Endothelial cell of umbilical vein (primary cell): Measurements from ENCODE around the gene CYP2A6. TPM values are rescaled to one million over a fixed set of nuclear protein-coding genes. Genes with fewer than 3 reads are reported as not detected.
A peak's percentile ranks its signal among the peaks of the same experiment; 100 is the strongest.

Experiments used
- BruUV-seq: library from RNA; stranded (reverse); fragments of 400-500 nt; replicated peaks from 2 replicates; lab custom pipeline; 2021; lab: Mats Ljungman, UMichigan
- CTCF ChIA-PET: fragments of 300-600, 350-600 bp; sonication (Branson Sonifier 250); formaldehyde crosslinking; loops from one replicate; lab custom pipeline; 2021; ENCODE audit warnings: antibody characterized with exemption, inconsistent platforms; lab: Charles Lee
- POLR2A ChIA-PET: fragments of 300-600, 350-600 bp; sonication (Branson Sonifier 250); formaldehyde crosslinking; loops from one replicate; lab custom pipeline; 2021; ENCODE audit warnings: antibody characterized with exemption, inconsistent platforms; lab: Charles Lee
- DNase-seq: peaks from one replicate; pipeline ENCODE4 v3.0.0-alpha.2; 2011; ENCODE audit warnings: low read depth, low spot score
- FAIRE-seq: peaks from 2 replicates; lab custom pipeline; 2011; peaks lifted over from hg19 to GRCh38; lab: Jason Lieb, UNC
- H2AFZ ChIP-seq: 2 replicates; pipeline ENCODE4 v1.6.0; 2012; ENCODE audit warnings: low read depth, low read length, control low read depth, inconsistent platforms
- H3K27ac ChIP-seq: 2 replicates; pipeline ENCODE4 v1.5.1; 2011; ENCODE audit warnings: low read depth, mild to moderate bottlenecking, control low read depth, low read length, moderate library complexity; ENCODE audit not compliant: insufficient read depth
- H3K27me3 ChIP-seq, 2 experiments: 2 replicates each; pipeline versions ENCODE4 v1.6.0 to v1.6.1; 2011; ENCODE audit warnings: low read length in 2 of 2, mixed read lengths in 1 of 2; ENCODE audit not compliant: control insufficient read depth in 2 of 2, insufficient read depth in 2 of 2
- H3K36me3 ChIP-seq, 2 experiments: 2 replicates in 1 of 2; 3 replicates in 1 of 2; pipeline ENCODE4 v1.5.1; 2011; ENCODE audit warnings: low read length in 2 of 2, mild to moderate bottlenecking in 1 of 2, moderate library complexity in 1 of 2; ENCODE audit not compliant: control insufficient read depth in 2 of 2, insufficient read depth in 2 of 2; ENCODE audit errors: extremely low read depth in 1 of 2
- H3K4me1 ChIP-seq: 3 replicates; pipeline ENCODE4 v1.5.1; 2011; ENCODE audit warnings: mild to moderate bottlenecking, low read length; ENCODE audit not compliant: control insufficient read depth, insufficient read depth; ENCODE audit errors: extremely low read depth
- H3K4me2 ChIP-seq: 2 replicates; pipeline ENCODE4 v1.6.1; 2011; ENCODE audit warnings: low read length, control low read depth, mixed read lengths; ENCODE audit not compliant: insufficient read depth
- H3K4me3 ChIP-seq, 3 experiments: fragments of 200-600 bp in 1 of 3; sonication (generic), shearing (Covaris generic) in 1 of 3; replicated peaks in 1 of 3; 2 replicates each; pipeline ENCODE4 v1.5.1; 2011 to 2016; ENCODE audit warnings: control low read depth in 3 of 3, low read length in 3 of 3, mild to moderate bottlenecking in 2 of 3, inconsistent platforms in 1 of 3, low read depth in 1 of 3, moderate library complexity in 1 of 3; ENCODE audit not compliant: insufficient read depth in 1 of 3
- H3K79me2 ChIP-seq: 2 replicates; pipeline ENCODE4 v1.6.0; 2012; ENCODE audit warnings: low read length, inconsistent platforms; ENCODE audit not compliant: control insufficient read depth, insufficient read depth
- H3K9ac ChIP-seq: replicated peaks from 2 replicates; pipeline ENCODE3; 2011; ENCODE audit warnings: low read length, control low read depth; ENCODE audit not compliant: insufficient read depth; ENCODE audit errors: extremely low read depth
- H3K9me1 ChIP-seq: replicated peaks from 3 replicates; pipeline ENCODE4 v1.6.0; 2011; ENCODE audit warnings: mild to moderate bottlenecking, low read length; ENCODE audit not compliant: control insufficient read depth, insufficient read depth; ENCODE audit errors: extremely low read depth
- H3K9me3 ChIP-seq: replicated peaks from 2 replicates; pipeline ENCODE4 v1.5.1; 2012; ENCODE audit warnings: low read length, inconsistent platforms; ENCODE audit not compliant: control insufficient read depth, insufficient read depth
- H4K20me1 ChIP-seq: replicated peaks from 2 replicates; pipeline ENCODE3; 2011; ENCODE audit warnings: mild to moderate bottlenecking, low read length; ENCODE audit not compliant: control insufficient read depth, insufficient read depth; ENCODE audit errors: extremely low read depth
- EZH2 ChIP-seq: IDR thresholded peaks from 2 replicates; pipeline ENCODE4 v1.6.1; 2012; ENCODE audit warnings: borderline replicate concordance, low read depth, mild to moderate bottlenecking, moderate library complexity, low read length, inconsistent platforms; ENCODE audit not compliant: severe bottlenecking
- FOS ChIP-seq: IDR thresholded peaks from 2 replicates; pipeline ENCODE4 v1.6.1; 2011; ENCODE audit warnings: mild to moderate bottlenecking, low read length, moderate library complexity, borderline replicate concordance; ENCODE audit not compliant: insufficient read depth
- GATA2 ChIP-seq: IDR thresholded peaks from 2 replicates; pipeline ENCODE4 v1.7.0; 2011; ENCODE audit warnings: low read depth, mild to moderate bottlenecking, moderate library complexity, mixed read lengths, low read length; ENCODE audit not compliant: insufficient read length, insufficient read depth
- JUN ChIP-seq: IDR thresholded peaks from 2 replicates; pipeline ENCODE4 v1.6.1; 2011; ENCODE audit warnings: borderline replicate concordance, low read depth; ENCODE audit not compliant: insufficient read length, insufficient read depth
- MAX ChIP-seq: IDR thresholded peaks from 2 replicates; pipeline ENCODE4 v1.6.1; 2011; ENCODE audit not compliant: insufficient read depth, insufficient read length
- MYC ChIP-seq: IDR thresholded peaks from one replicate; pipeline ENCODE4 v1.6.1; 2011; ENCODE audit warnings: mild to moderate bottlenecking, low read depth, low read length
- POLR2A ChIP-seq: IDR thresholded peaks from 2 replicates; pipeline ENCODE4 v1.6.1; 2012; ENCODE audit warnings: low read depth, mild to moderate bottlenecking, control low read depth, low read length
- POLR2AphosphoS5 ChIP-seq: IDR thresholded peaks from 2 replicates; pipeline ENCODE4 v1.6.1; 2012; ENCODE audit warnings: low read depth, mild to moderate bottlenecking, control low read depth, low read length, moderate library complexity; ENCODE audit not compliant: insufficient read depth
- dilution Hi-C: fragments of 300-500 bp; cut with MboI; formaldehyde crosslinking; loops from one replicate; pipeline ENCODE4 v1.15.0; 2019; ENCODE audit warnings: low sequenced_read_pairs; ENCODE audit not compliant: extremely low pct_ligation_motif_present
- intact Hi-C: fragments of 100-400 bp; cut with micrococcal nuclease; formaldehyde crosslinking; loops from one replicate; pipeline ENCODE4 v1.10.0; 2022
- polyA plus RNA-seq, 4 experiments: library from polyadenylated mRNA; depleted of rRNA in 3 of 4; stranded (reverse) in 3 of 4; unstranded in 1 of 4; fragments of >200 nt; gene quantifications; 2 replicates each; pipeline versions ENCODE4 v1.2.1 to v1.2.3, GENCODE V29; 2011 to 2012; ENCODE audit warnings: missing spikeins in 1 of 4
- total RNA-seq: library from RNA; stranded (reverse); gene quantifications from 2 replicates; pipeline ENCODE4 v1.2.3, GENCODE V29; 2021
- TF ChIP-seq, protein P1 (sequence below), 2 donors: IDR thresholded peaks; 1 replicate in 1 of 2; 2 replicates in 1 of 2; pipeline ENCODE4 v1.5.1; 2011; ENCODE audit warnings: low read length in 2 of 2, mild to moderate bottlenecking in 2 of 2, moderate library complexity in 2 of 2, control low read depth in 1 of 2, inconsistent platforms in 1 of 2, low read depth in 1 of 2; ENCODE audit not compliant: insufficient read depth in 1 of 2; ENCODE audit errors: extremely low read depth in 1 of 2

CYP2A6 gene
- total and polyA plus RNA-seq, 2 donors (not counting 3 experiments of a cell fraction or from before 2014, with no cell fraction given): not detected

DNA sequence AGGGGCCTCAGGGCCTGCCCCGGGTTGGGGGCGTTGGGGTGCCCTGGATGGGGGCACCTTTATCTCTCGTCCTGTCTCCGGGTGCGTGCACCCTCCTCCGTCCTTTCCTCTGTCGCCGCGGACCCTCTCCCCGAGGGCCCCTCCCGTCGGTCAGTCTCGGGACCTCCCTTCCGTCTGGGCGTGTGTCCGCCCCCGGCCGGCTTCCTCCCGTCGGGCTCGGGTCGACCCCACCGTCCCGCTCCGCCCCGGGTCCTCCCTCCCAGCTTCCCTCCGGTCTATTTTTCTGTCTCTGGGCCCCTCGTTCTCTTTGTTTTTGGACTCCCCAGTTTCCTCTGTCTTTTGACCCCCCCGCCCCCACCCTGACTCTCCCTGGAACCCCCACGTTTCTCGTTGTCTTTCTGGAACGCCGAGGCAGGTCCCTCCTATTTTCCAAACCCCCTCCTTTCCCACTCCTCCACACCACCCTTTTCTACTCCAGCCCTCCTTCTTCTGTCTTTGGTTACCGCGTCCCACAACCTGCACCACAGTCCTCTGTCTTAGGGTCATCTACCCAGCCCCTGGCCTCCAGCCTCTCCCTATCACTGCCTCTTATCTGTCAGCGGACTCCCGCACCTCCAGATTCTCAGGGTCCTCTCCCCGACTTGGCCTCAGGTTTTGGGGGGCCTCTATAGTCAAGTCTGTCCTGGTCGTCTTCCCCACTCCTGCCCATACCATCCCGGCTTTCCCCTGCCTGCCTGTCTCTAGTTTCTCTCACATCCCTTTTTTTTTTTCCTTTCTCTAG is 50.5 kb downstream of the CYP2A6 start:
- peak overlapping the region; percentile 71 to 86 (median 76) for H3K4me3 ChIP-seq
- peak overlapping the region; percentile 60 for H3K27ac ChIP-seq
- H4K20me1 ChIP-seq: no peaks in the 10 kb centered on the region
- CTCF ChIA-PET: interaction anchor here (0.6 to 2.5 kb wide), 9 partner anchors 8 to 463 kb away, joined by 3 to 31 read pairs (median 5); partner anchors contain the start of genes COQ8B and ITPKC
- no peaks in the 10 kb centered on the region for H3K9me1 ChIP-seq
- intact Hi-C loops: loop anchor here (2.0 to 10.0 kb wide), 2 partner anchors 83 to 355 kb away; partner anchors contain the start of genes COQ8B, ITPKC and SERTAD3
- peak overlapping the region; percentile 81 for H3K4me2 ChIP-seq
- TF ChIP-seq JUN: no peak
- TF ChIP-seq POLR2A: peak; percentile 94
- TF ChIP-seq GATA2: no peak
- TF ChIP-seq FOS: no peak
- no peak for TF ChIP-seq MAX
- TF ChIP-seq MYC: no peak
- no peak for TF ChIP-seq EZH2
- TF ChIP-seq POLR2AphosphoS5: peak; percentile 95
- TF ChIP-seq, protein P1, sequence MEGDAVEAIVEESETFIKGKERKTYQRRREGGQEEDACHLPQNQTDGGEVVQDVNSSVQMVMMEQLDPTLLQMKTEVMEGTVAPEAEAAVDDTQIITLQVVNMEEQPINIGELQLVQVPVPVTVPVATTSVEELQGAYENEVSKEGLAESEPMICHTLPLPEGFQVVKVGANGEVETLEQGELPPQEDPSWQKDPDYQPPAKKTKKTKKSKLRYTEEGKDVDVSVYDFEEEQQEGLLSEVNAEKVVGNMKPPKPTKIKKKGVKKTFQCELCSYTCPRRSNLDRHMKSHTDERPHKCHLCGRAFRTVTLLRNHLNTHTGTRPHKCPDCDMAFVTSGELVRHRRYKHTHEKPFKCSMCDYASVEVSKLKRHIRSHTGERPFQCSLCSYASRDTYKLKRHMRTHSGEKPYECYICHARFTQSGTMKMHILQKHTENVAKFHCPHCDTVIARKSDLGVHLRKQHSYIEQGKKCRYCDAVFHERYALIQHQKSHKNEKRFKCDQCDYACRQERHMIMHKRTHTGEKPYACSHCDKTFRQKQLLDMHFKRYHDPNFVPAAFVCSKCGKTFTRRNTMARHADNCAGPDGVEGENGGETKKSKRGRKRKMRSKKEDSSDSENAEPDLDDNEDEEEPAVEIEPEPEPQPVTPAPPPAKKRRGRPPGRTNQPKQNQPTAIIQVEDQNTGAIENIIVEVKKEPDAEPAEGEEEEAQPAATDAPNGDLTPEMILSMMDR (IDR thresholded peaks at IDR 0.05; ENCODE audit: extremely low read depth in 1 of 2, insufficient read depth in 1 of 2, low read depth in 1 of 2, low read length in 2 of 2): no peak
- dilution Hi-C loops: no loop called here
- peaks cover 55% of the 10 kb centered on the region for H3K4me1 ChIP-seq
- no peaks in the 10 kb centered on the region for H3K9me3 ChIP-seq
- FAIRE-seq (peak; percentile 73), DNase-seq (peak; percentile 64)
- H2AFZ ChIP-seq: no peak overlapping the region
- H3K27me3 ChIP-seq: no peaks in the 10 kb centered on the region
- BruUV-seq: no TSS peak
- POLR2A ChIA-PET: interaction anchor here (4.5 kb wide), 1 partner anchor 22 kb away, joined by 23 read pairs; the partner anchor contains the start of gene RAB4B
- H3K9ac ChIP-seq: peak overlapping the region; percentile 61
- peaks cover 53% of the 10 kb centered on the region for H3K79me2 ChIP-seq
- H3K36me3 ChIP-seq: peaks cover 0 to 18% of the 10 kb centered on the region in 2 experiments
